Measurements from ENCODE around the gene CTNNBL1.
"Not testable (repeated sequence)": the region's sequence is repeated elsewhere in the genome, so short reads cannot be mapped to it uniquely, and the experiment has no call there.

The CTNNBL1 gene

DNA sequence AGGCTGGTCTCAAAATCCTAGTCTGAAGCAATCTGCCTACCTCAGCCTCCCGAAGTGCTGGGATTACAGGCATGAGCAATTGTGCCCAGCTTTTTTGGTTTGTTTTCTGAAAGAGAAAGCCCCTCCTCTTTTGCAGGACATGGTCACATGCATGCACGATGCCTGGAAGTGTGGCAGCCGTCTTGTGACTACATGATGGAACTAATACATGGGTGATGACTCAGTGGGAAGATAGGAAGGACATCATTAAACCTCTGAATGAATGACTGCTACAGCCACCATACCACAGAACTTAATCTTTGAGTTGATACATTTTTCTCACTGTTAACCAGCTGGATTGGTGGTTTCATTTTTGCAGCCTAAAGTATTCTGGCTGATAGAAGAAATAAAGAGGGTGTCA, 13.4 kb upstream of the CTNNBL1 start:
- no peak for DNase-seq

DNA sequence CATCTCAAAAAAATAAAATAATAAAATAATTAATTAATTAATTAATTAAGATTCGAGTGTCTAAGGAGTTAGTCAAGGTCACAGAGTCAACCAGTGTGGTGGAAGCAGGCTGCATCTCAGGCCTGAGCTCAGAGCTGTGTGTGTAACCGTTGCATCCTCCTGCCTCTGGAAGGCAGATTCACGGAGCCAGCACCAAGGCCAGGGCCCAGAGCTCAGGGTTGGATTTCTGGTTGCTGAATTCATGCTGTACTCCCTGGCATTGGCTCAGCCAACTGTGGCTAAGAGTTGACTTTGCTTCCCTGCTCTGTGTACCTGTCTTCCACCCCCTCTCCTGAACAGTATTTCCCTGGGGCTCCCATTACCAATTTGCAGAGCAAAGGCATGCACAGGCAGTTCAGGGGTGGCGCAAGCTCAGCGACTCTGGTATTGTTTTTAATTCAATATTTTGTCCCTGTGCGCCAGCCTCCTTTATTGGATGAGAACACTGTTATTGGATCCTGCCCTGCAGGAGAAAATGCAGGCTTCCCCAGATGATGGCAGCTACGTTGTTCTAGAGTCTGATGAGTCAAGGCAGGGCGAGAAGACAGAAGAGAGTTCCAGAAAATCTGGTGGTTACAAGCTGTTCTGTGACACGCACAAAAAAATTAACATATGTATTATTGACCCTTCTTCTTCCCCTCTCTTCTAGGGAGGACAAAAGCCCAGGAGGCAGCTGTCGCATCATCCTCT, 12.3 kb upstream of the CTNNBL1 start:
- DNase-seq: no peak

DNA sequence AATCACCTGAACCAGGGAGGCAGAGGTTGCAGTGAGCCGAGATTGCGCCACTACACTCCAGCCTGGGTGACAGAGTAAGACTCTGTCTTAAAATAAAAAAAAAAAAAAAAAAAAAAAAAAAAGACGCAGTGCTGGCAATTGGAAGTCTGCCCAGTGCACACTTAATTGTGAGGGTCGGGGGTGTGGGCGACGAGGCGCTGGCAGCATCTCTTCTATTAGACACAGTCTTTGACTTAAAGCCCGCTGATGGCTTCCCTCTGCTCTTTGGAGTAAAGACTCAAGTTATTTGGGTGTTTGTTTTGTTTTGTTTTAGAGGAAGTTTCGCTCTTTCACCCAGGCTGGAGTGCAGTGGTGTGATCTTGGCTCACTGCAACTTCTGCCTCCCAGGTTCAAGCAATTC, 10.7 kb upstream of the CTNNBL1 start:
- DNase-seq: not testable (repeated sequence)

- DNase-seq: no peak
Observed at GRCh38 chr20:37686762-37687477, 6.9 kb upstream of the CTNNBL1 start.

- no peak for DNase-seq
Observed at GRCh38 chr20:37687478-37687805, 6.4 kb upstream of the CTNNBL1 start.

DNA sequence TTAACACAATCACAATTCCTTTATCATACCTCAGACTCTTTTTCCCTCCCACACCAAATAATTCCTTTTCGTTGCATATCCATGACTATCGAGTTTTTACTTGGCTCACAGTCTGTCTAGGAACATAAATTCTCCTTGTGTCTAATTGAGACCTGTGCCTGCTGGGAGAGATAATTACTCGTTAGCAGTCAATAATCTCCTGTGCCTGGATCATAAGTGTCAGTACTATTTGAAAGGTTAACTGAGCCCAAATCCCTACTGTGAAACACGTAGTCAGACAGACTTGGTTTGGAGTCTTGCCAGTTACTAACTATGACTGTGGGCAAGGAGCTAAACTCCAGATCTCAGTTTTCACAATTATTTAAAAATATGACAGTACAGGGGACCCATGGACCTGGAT, 5.7 kb upstream of the CTNNBL1 start:
- no peak for DNase-seq

DNA sequence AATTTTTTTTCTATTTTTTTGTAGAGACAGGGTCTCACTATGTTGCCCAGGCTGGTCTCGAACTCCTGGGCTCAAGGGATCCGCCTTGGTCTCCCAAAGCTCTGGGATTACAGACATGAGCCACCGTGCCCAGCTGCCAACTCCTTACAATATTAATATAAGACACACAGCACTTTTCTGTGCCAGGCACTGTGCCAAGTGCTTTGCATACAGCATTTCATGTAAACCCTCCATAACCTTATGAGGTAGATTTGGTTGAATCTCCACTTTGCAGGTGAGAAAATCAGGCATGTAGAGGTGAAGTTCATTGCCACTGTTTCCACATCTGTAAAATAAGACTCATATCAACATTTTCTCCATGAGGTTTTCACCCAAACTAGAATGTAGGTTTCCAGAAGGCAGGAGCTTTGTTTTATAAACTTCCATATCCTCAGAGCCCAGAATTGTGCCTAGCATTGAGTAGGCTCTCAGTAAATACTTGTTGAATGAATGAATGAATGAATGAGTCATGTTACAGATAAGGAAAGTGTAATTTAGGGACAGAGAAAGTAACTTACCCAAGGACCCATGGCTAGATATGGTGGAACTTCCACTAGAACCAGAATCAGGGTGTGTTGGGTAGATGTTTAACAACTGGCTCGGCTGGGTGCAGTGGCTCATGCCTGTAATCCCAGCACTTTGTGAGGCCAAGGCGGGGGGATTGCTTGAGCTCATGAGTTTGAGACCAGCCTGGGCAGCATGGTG, 3.0 kb upstream of the CTNNBL1 start:
- DNase-seq: no peak

DNA sequence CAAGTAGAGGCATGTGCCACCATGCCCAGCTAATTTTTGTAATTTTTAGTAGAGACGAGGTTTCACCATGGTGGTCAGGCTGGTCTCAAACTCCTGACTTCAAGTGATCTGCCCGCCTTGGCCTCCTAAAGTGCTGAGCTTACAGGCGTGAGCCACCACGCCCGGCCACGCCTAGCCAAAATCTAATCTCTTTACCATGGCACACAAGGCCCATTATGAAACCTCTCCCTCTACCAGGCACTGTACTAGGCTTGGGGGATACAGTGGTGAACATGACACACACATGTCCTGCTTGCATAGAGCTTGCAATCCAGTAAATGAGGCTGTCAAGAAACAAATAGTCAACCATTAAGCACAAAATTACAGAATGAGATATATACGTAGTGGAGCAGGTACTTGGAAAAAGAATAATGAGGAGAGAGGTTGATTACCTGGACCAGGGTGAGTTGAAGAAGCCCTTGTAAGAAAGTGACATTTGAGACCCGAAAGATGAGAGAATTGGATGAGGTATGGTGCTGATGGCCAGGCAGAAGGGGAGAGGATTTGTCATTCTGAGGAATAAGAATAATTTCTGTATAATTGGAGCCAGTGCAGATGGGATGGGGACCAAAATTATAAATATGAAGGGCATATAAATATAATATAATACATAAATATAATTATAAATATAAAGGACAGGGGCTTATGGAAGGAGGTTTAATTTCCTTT, 1.2 kb upstream of the CTNNBL1 start:
- DNase-seq: no peak

DNA sequence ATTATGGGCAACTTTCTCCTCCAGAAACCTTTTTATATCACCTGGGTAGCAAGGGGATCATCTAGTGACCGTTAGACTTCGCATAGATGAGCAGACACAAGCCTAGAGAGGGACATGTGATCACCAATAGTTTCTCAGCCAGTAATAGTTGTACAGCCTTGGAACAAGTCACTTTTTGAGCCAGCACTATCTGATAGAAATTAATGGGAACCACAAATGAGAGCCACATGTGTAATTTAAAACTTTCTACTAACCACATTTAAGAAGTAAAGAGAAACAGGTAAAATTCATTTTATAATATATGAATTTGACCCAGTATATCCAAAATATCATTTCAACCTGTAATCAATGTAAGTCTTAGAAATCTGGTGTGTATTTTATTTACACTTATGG, 592 bp upstream of the CTNNBL1 start:
- DNase-seq: no peak

DNA sequence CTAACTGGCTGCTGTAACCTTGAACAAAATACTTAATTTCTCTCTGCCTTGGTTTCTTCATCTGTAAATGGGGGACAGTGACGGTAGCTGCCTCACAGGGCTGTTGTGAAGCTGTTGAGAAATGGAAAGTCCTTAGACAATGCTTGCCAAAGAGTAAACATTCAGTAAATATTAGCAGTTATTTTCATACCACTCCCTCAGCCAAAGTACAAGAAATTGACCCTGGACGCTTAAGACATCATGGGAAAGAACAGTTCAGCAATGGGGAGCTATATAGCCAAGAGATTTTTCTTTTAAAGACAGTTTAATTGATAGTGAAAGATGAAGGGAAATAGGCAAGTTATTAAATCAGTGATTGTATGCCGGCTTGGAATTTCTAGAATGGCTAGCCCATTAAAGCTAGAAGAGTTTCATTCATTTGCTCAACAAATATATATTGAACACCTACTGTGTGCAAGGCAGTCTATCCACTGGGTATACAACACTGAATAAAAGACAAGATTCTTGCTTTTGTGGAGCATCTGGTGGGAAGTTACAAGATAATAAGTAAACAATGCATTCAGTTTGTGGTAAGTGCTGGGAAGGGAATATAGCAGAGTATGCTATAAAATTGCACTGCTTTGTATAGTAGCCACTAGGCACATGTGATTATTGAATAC, 2.0 kb downstream of the CTNNBL1 start:
- DNase-seq: no peak

DNA sequence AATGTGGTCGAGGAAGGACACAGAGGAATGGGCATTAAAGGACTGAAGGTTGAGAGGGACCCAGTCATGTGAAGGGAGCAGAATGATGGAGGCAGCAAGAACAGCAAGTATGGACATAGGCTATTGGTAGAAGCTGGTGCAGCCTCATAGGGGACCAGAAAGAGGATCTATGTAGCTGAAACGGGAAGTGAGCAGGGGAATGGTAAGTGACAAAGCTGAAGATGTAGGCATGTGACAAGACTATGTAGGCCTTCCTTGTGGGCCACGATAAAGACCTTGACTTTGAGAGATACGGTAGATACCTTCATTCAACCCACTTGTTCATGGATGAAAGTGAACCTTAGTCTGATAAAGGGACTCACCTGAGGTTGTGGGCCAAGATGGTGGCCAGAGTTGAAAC, 3.5 kb downstream of the CTNNBL1 start:
- no peak for DNase-seq

DNA sequence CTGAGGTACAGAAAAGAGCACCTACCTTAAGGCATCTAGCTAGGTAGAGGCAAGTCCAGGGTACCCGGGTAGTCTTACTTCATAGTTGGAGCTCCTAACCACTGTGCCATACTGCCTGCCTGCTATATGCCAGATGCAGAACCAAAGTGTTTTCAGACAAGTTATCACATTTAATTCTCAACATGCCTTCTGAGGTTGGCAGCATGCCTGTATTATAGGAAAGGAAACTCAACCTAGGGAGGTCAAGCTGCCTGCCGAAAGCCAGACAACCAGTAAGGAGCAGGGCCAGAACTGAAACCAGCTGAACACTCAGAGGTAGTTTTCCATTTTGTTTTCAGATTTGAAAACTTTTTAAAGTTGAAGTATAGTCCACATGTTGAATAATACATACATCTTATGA, 5.4 kb downstream of the CTNNBL1 start:
- no peak for DNase-seq

DNA sequence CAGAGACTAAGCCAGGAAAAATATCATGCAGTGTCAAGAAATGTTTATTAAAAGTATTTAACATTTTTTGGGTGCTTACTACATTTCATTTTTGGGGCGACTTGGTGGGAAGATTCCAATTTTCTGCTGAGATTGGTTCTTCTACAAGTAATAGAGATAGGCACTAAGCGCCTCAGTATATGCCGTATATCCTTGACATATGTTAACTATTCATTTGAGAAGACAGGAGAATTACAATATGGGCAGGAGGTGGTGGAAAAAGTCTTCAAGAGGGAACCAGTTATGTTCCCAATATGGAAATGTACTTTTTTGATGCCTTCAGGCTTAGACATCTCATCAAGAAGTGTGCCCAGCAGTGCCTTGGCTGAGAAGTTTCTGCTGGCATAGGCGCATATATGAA, 6.5 kb downstream of the CTNNBL1 start:
- DNase-seq: no peak

- peak; percentile 25 for DNase-seq
Observed at GRCh38 chr20:37701676-37702075, 7.8 kb downstream of the CTNNBL1 start.

DNA sequence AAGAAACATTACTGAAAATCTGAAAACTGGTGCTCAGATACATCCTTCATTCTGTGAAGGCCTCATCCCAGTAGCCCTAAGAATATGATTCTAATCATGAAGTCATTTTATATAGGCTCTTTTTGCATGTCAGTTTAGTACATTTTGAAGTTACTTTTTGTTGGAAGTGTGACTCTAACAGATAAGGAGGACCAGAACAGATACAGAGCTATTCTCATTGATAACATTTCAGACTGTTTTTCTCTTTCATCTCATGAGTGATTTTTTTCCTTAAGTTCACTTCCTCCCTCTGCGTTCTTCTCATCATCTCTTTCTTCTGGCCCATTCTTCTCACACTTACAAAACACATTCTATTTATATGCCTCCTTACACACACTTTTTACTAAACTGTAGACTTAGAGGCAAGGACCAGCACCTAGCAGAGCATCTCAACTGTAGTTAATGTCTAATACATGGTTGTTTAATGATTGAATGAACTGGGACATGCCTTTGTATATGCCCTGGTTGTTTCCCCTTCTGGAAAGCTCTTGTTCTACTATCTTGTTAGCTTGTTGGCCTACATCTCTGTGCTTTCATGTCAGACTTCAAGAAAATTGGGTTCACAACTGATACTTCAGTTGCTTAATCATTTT, 8.7 kb downstream of the CTNNBL1 start:
- no peak for DNase-seq

GRCh38 chr20:37703035-37703845, 9.4 kb downstream of the CTNNBL1 start:
- no peak for DNase-seq

- no peak for DNase-seq
Observed at GRCh38 chr20:37704955-37705354, 11.1 kb downstream of the CTNNBL1 start.

DNA sequence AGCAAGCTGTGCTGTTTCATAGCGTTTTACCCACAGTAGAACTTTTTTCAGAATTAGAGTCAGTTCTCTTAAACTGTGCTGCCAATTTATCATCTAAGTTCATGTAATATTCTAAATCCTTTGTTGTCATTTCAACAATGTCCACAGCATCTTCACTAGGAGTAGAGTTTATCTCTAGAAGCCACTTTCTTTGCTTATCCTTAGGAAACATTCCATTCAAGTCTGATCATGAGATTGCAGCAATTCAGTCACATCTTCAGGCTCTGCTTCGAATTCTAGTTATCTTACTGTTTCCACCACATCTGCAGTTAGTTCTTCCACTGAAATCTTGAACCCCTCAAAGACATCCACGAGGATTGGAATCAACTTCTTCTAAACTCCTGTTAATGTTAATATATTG, 12.5 kb downstream of the CTNNBL1 start:
- DNase-seq: no peak

DNA sequence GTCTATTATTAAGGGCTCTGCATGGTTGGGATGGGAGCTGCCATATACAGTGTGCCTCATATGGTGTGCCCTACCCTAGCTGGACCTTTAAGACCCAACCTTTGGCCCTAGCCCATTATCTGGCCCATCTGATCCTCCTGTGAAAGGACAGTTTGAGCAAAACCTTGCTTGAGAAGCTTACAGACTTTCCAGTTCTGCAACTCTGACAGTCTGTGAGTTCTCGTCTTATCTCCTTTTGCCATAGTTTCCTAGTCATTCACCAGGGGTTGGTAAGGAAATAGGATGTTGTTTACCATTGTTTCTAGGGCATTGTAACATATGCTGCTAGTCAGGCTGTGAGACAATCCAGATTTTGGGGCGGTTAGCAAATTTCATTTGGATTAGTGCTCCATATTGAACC, 17.2 kb downstream of the CTNNBL1 start:
- peak; percentile 44 for DNase-seq

GRCh38 chr20:37711994-37712964, 18.4 kb downstream of the CTNNBL1 start:
- peak; percentile 49 for DNase-seq

All from GF-D8 (cell line).